HG02623 (cell line): Measurements from ENCODE around the gene BMAL1.
"Not testable (repeated sequence)": the region's sequence is repeated elsewhere in the genome, so short reads cannot be mapped to it uniquely, and the experiment has no call there.

Experiments used
- ATAC-seq: cut with Tn5 transposase; IDR thresholded peaks from one replicate; pipeline ENCODE4 v1.9.1; 2021; ENCODE audit warnings: moderate library complexity; ENCODE audit not compliant: unreplicated experiment

The BMAL1 gene

GRCh38 chr11:13436836-13437235 lies 159.2 kb downstream of the BMAL1 start:
- ATAC-seq, result not testable (repeated sequence)
